ENCODE results near the gene NYAP2. TPM values are rescaled to one million over a fixed set of nuclear protein-coding genes. Genes with fewer than 3 reads are reported as not detected.

NYAP2 gene
- total RNA-seq, 1 experiment from 2014 or later: not detected

DNA sequence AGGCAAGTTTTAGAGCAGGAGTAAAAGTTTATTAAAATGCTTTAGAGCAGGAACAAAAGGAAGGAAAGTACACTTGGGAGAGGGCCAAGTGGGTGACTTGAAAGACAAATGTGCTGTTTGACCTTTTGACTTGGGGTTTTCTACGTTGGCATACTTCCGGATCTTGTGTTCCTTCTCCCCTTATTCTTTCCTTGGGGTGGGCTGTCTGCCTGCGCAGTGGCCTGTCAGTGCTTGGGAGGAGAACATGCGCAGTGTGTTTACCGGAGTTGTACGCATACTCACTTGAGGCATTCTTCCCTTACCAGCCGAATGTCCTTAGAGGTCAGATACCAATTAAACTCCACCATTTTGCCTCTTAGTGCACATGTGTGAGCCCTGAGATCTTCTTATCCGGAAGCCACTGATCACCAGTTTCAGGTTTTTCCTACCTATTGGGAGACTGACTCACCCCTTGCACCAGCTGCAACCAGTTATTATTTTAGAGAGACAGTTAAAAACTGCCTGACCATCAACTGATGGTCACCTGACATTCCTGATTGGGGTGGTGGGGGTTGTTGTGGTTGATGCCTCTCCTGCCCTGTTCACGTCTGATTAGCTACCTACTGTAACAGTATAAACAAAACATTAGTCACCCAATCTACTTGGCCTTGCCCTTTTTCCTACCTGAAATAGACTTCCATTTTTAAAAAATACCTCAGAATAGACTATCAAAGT is 67.5 kb downstream of the NYAP2 start:
- no peaks in the 10 kb centered on the region for H3K36me3 ChIP-seq (ENCODE audit: control insufficient read depth in 1 of 2, insufficient read depth in 2 of 2, low read length in 2 of 2)
- H4K20me1 ChIP-seq (ENCODE audit: insufficient read depth): no peaks in the 10 kb centered on the region
- no peaks in the 10 kb centered on the region for H3K9me3 ChIP-seq (ENCODE audit: control insufficient read depth in 1 of 2, insufficient read depth in 1 of 2, low read depth in 1 of 2, low read length in 2 of 2)
- H3K27ac ChIP-seq (ENCODE audit: low read depth, low read length): no peak overlapping the region
- intact Hi-C loops (cut with micrococcal nuclease): no loop called here
- ChIA-PET RAD21 (ENCODE audit: low non-redundant PET in 1 of 2, low total read pairs in 2 of 2, uncharacterized antibody in 2 of 2, unreplicated experiment in 2 of 2) (no interaction called here), CTCF (no interaction called here), POLR2A (no interaction called here)
- DNase-seq (ENCODE audit: low read depth, low spot score) (no peak), ATAC-seq (no peak)
- TF ChIP-seq RAD21 (IDR thresholded peaks at IDR 0.05; ENCODE audit: low read depth): no peak
- TF ChIP-seq SRF (IDR thresholded peaks at IDR 0.05; ENCODE audit: low read depth): no peak
- no peak for TF ChIP-seq ZBTB33 (IDR thresholded peaks at IDR 0.05; ENCODE audit: extremely low read depth, insufficient replicate concordance, low read length)
- TF ChIP-seq, protein P1, sequence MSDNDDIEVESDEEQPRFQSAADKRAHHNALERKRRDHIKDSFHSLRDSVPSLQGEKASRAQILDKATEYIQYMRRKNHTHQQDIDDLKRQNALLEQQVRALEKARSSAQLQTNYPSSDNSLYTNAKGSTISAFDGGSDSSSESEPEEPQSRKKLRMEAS (IDR thresholded peaks at IDR 0.05): no peak
- no peak for TF ChIP-seq TCF7L2 (IDR thresholded peaks at IDR 0.05; ENCODE audit: borderline replicate concordance, extremely low read depth, insufficient read depth, insufficient read length)
- no peak for TF ChIP-seq EGR1 (IDR thresholded peaks at IDR 0.05; ENCODE audit: low read depth)
- TF ChIP-seq CEBPB (IDR thresholded peaks at IDR 0.05; ENCODE audit: low read depth): no peak
- TF ChIP-seq POLR2AphosphoS5 (IDR thresholded peaks at IDR 0.05; ENCODE audit: low read depth, low read length): no peak
- TF ChIP-seq, protein P2, sequence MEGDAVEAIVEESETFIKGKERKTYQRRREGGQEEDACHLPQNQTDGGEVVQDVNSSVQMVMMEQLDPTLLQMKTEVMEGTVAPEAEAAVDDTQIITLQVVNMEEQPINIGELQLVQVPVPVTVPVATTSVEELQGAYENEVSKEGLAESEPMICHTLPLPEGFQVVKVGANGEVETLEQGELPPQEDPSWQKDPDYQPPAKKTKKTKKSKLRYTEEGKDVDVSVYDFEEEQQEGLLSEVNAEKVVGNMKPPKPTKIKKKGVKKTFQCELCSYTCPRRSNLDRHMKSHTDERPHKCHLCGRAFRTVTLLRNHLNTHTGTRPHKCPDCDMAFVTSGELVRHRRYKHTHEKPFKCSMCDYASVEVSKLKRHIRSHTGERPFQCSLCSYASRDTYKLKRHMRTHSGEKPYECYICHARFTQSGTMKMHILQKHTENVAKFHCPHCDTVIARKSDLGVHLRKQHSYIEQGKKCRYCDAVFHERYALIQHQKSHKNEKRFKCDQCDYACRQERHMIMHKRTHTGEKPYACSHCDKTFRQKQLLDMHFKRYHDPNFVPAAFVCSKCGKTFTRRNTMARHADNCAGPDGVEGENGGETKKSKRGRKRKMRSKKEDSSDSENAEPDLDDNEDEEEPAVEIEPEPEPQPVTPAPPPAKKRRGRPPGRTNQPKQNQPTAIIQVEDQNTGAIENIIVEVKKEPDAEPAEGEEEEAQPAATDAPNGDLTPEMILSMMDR (IDR thresholded peaks at IDR 0.05 in 2 of 3, conservative IDR thresholded peaks at IDR 0.05 in 1 of 3; ENCODE audit: borderline replicate concordance in 1 of 3, insufficient read depth in 1 of 3, low read depth in 2 of 3, low read length in 2 of 3): no peak
- TF ChIP-seq ZNF274 (IDR thresholded peaks at IDR 0.05; ENCODE audit: low read depth, low read length): no peak
- no peak for TF ChIP-seq YY1 (IDR thresholded peaks at IDR 0.05; ENCODE audit: extremely low read depth, insufficient replicate concordance, low read depth, low read length)
- TF ChIP-seq FOSL1 (IDR thresholded peaks at IDR 0.05; ENCODE audit: low read depth): no peak
- no peaks in the 10 kb centered on the region for H3K27me3 ChIP-seq (ENCODE audit: insufficient read depth, low read length)
- BruUV-seq (replicated peaks): no TSS peak
- no peaks in the 10 kb centered on the region for H3K4me1 ChIP-seq (ENCODE audit: control insufficient read depth in 1 of 2, insufficient read depth in 2 of 2, low read length in 2 of 2)
- no peaks in the 10 kb centered on the region for H3K9me2 ChIP-seq (ENCODE audit: insufficient read depth)
- no peaks in the 10 kb centered on the region for H3K79me2 ChIP-seq (ENCODE audit: insufficient read depth, low read length)
- H3K9ac ChIP-seq (ENCODE audit: low read length): no peak overlapping the region
- H3K4me2 ChIP-seq (ENCODE audit: low read length): no peak overlapping the region
- H3K4me3 ChIP-seq (replicated peaks in 1 of 2; ENCODE audit: low read depth in 1 of 2, low read length in 2 of 2): no peak overlapping the region
- H2AFZ ChIP-seq (ENCODE audit: low read depth, low read length, poor library complexity, severe bottlenecking): no peak overlapping the region

Data from HCT116 (cell line).